Central memory CD8-positive, alpha-beta T cell (primary cell): ENCODE data around the gene HAVCR1.
A peak's percentile ranks its signal among the peaks of the same experiment; 100 is the strongest.
"Not testable (repeated sequence)": the region's sequence is repeated elsewhere in the genome, so short reads cannot be mapped to it uniquely, and the experiment has no call there.

ENCODE experiments used
- ATAC-seq: fragments of 150-1000 bp; cut with Tn5 transposase; replicated peaks from 2 replicates; pipeline ENCODE4 v1.10.0; 2022; ENCODE audit warnings: mild to moderate bottlenecking, moderate FRiP score, moderate number of reproducible peaks; ENCODE audit not compliant: poor library complexity, severe bottlenecking; ENCODE audit errors: extremely low read depth
- DNase-seq, 2 donors: peaks; one replicate each; pipeline ENCODE4 v3.0.0; 2021; ENCODE audit warnings: low spot score in 2 of 2
- H3K27ac Mint-ChIP-seq: one replicate; pipeline ENCODE4 v1.8.0; 2022; ENCODE audit warnings: low read depth, mild to moderate bottlenecking, moderate library complexity, mixed read lengths
- H3K27me3 Mint-ChIP-seq: one replicate; pipeline ENCODE4 v1.8.0; 2022; ENCODE audit warnings: mixed read lengths
- H3K36me3 Mint-ChIP-seq: one replicate; pipeline ENCODE4 v1.8.0; 2022; ENCODE audit warnings: mild to moderate bottlenecking, moderate library complexity, mixed read lengths; ENCODE audit not compliant: insufficient read depth
- H3K4me1 Mint-ChIP-seq: one replicate; pipeline ENCODE4 v1.8.0; 2022; ENCODE audit warnings: mixed read lengths
- H3K4me3 Mint-ChIP-seq: one replicate; pipeline ENCODE4 v1.8.0; 2022; ENCODE audit warnings: mild to moderate bottlenecking, moderate library complexity, mixed read lengths
- H3K9me3 Mint-ChIP-seq: one replicate; pipeline ENCODE4 v1.8.0; 2022; ENCODE audit warnings: mixed read lengths

Gene HAVCR1

GRCh38 chr5:157046041-157046440 is 12.9 kb downstream of the HAVCR1 start:
- Mint-ChIP-seq H3K27me3 (no peaks in the 10 kb centered on the region), H3K36me3 (peaks cover 2% of the 10 kb centered on the region), H3K4me3 (no peak overlapping the region), H3K9me3 (no peaks in the 10 kb centered on the region), H3K27ac (no peak overlapping the region), H3K4me1 (peaks cover 8% of the 10 kb centered on the region)
- ATAC-seq, result no peak
- DNase-seq, result no peak

GRCh38 chr5:157045601-157046000 is 13.3 kb downstream of the HAVCR1 start:
- peaks cover 8% of the 10 kb centered on the region for H3K4me1 Mint-ChIP-seq
- DNase-seq, result no peak
- peaks cover 2% of the 10 kb centered on the region for H3K36me3 Mint-ChIP-seq
- H3K4me3 Mint-ChIP-seq, result no peak overlapping the region
- no peaks in the 10 kb centered on the region for H3K27me3 Mint-ChIP-seq
- no peak overlapping the region for H3K27ac Mint-ChIP-seq
- no peak for ATAC-seq
- H3K9me3 Mint-ChIP-seq, result no peaks in the 10 kb centered on the region

GRCh38 chr5:157038568-157039187 is 20.2 kb downstream of the HAVCR1 start:
- no peaks in the 10 kb centered on the region for H3K27me3 Mint-ChIP-seq
- DNase-seq (no peak), ATAC-seq (no peak)
- H3K9me3 Mint-ChIP-seq, result no peaks in the 10 kb centered on the region
- H3K27ac Mint-ChIP-seq, result no peak overlapping the region
- H3K4me3 Mint-ChIP-seq, result no peak overlapping the region
- no peaks in the 10 kb centered on the region for H3K36me3 Mint-ChIP-seq
- peaks cover 8% of the 10 kb centered on the region for H3K4me1 Mint-ChIP-seq

- DNase-seq, H3K36me3 Mint-ChIP-seq, H3K27me3 Mint-ChIP-seq, H3K27ac Mint-ChIP-seq, ATAC-seq, H3K4me3 Mint-ChIP-seq, H3K9me3 Mint-ChIP-seq: not testable (repeated sequence)
- peaks cover 27% of the 10 kb centered on the region for H3K4me1 Mint-ChIP-seq
Observed at GRCh38 chr5:157034106-157035072, 24.5 kb downstream of the HAVCR1 start.

- H3K27ac Mint-ChIP-seq, result no peak overlapping the region
Observed at GRCh38 chr5:157033071-157033583, 25.8 kb downstream of the HAVCR1 start.

GRCh38 chr5:157030692-157031091 is 28.2 kb downstream of the HAVCR1 start:
- Mint-ChIP-seq H3K36me3 (no peaks in the 10 kb centered on the region), H3K27me3 (no peaks in the 10 kb centered on the region), H3K9me3 (no peaks in the 10 kb centered on the region), H3K27ac (no peak overlapping the region), H3K4me3 (no peak overlapping the region), H3K4me1 (peaks cover 31% of the 10 kb centered on the region)
- peak; percentile 77 for ATAC-seq
- DNase-seq, result no peak

More at GRCh38 chr5:157033071-157033583, 25.8 kb downstream of the HAVCR1 start:
- ATAC-seq (no peak), DNase-seq (no peak)
- H3K27me3 Mint-ChIP-seq, result no peaks in the 10 kb centered on the region
- H3K4me1 Mint-ChIP-seq, result peaks cover 26% of the 10 kb centered on the region
- H3K36me3 Mint-ChIP-seq, result no peaks in the 10 kb centered on the region
- H3K4me3 Mint-ChIP-seq, result no peak overlapping the region
- no peaks in the 10 kb centered on the region for H3K9me3 Mint-ChIP-seq

GRCh38 chr5:157029457-157029856 is 29.5 kb downstream of the HAVCR1 start:
- Mint-ChIP-seq H3K36me3 (no peaks in the 10 kb centered on the region), H3K4me3 (no peak overlapping the region), H3K4me1 (peaks cover 43% of the 10 kb centered on the region), H3K9me3 (no peaks in the 10 kb centered on the region), H3K27me3 (no peaks in the 10 kb centered on the region), H3K27ac (no peak overlapping the region)
- no peak for DNase-seq
- no peak for ATAC-seq

GRCh38 chr5:157027663-157028062 is 31.3 kb downstream of the HAVCR1 start:
- not testable (repeated sequence) for H3K4me3 Mint-ChIP-seq

GRCh38 chr5:157026789-157027424 is 32.0 kb downstream of the HAVCR1 start:
- Mint-ChIP-seq H3K4me1 (peaks cover 55% of the 10 kb centered on the region), H3K27ac (no peak overlapping the region), H3K4me3 (no peak overlapping the region), H3K27me3 (no peaks in the 10 kb centered on the region), H3K9me3 (no peaks in the 10 kb centered on the region), H3K36me3 (no peaks in the 10 kb centered on the region)
- DNase-seq (no peak), ATAC-seq (no peak)

More at GRCh38 chr5:157027663-157028062, 31.3 kb downstream of the HAVCR1 start:
- peak overlapping the region; percentile 29 for H3K27ac Mint-ChIP-seq
- not testable (repeated sequence) for ATAC-seq, H3K9me3 Mint-ChIP-seq, H3K27me3 Mint-ChIP-seq, H3K36me3 Mint-ChIP-seq, DNase-seq
- H3K4me1 Mint-ChIP-seq, result peaks cover 50% of the 10 kb centered on the region

GRCh38 chr5:157025093-157025698 is 33.7 kb downstream of the HAVCR1 start:
- no peaks in the 10 kb centered on the region for H3K36me3 Mint-ChIP-seq
- peak; percentile 97 for ATAC-seq
- H3K27ac Mint-ChIP-seq, result peak overlapping the region; percentile 78
- peak overlapping the region; percentile 42 for H3K4me3 Mint-ChIP-seq
- DNase-seq, result peak; percentile 40 to 76
- H3K4me1 Mint-ChIP-seq, result peaks cover 44% of the 10 kb centered on the region
- H3K27me3 Mint-ChIP-seq, result no peaks in the 10 kb centered on the region
- no peaks in the 10 kb centered on the region for H3K9me3 Mint-ChIP-seq

- H3K36me3 Mint-ChIP-seq, result no peaks in the 10 kb centered on the region
- peaks cover 36% of the 10 kb centered on the region for H3K4me1 Mint-ChIP-seq
- no peaks in the 10 kb centered on the region for H3K9me3 Mint-ChIP-seq
- peak overlapping the region; percentile 78 for H3K27ac Mint-ChIP-seq
- ATAC-seq, result no peak
- peak overlapping the region; percentile 42 for H3K4me3 Mint-ChIP-seq
- DNase-seq, result no peak
- no peaks in the 10 kb centered on the region for H3K27me3 Mint-ChIP-seq
Observed at GRCh38 chr5:157024208-157024959, 34.5 kb downstream of the HAVCR1 start.
